Tibial nerve (tissue), 4 donors: ENCODE results near the gene SPATC1L. TPM values are rescaled to one million over a fixed set of nuclear protein-coding genes. Genes with fewer than 3 reads are reported as not detected.

Source experiments
- DNase-seq, 2 donors: peaks; one replicate each; pipeline ENCODE4 v3.0.0-alpha.2; 2019; ENCODE audit warnings: low spot score in 2 of 2
- H3K27ac ChIP-seq, 4 donors: fragments of 200-600 bp; sonication (generic) in 3 of 4; one replicate each; pipeline ENCODE4 v1.5.1; 2017 to 2019; ENCODE audit warnings: mild to moderate bottlenecking in 1 of 4
- H3K27me3 ChIP-seq, 2 donors: fragments of 200-600 bp; sonication (generic) in 1 of 2; one replicate each; pipeline versions ENCODE4 v1.5.1 to v1.6.0; 2017 to 2019
- H3K36me3 ChIP-seq, 3 donors: fragments of 200-600 bp; sonication (generic); one replicate each; pipeline ENCODE4 v1.5.1; 2018 to 2019
- H3K4me1 ChIP-seq, 4 donors: fragments of 200-600 bp; sonication (generic) in 3 of 4; one replicate each; pipeline ENCODE4 v1.5.1; 2017 to 2019
- H3K4me3 ChIP-seq, 4 donors: fragments of 200-600 bp; sonication (generic) in 3 of 4; one replicate each; pipeline ENCODE4 v1.5.1; 2017 to 2019; ENCODE audit warnings: mild to moderate bottlenecking in 1 of 4, moderate library complexity in 1 of 4
- H3K9me3 ChIP-seq, 4 donors: fragments of 200-600 bp; sonication (generic) in 3 of 4; one replicate each; pipeline ENCODE4 v1.5.1; 2017 to 2019
- EP300 ChIP-seq, 2 donors: sonication (generic); formaldehyde crosslinking; IDR thresholded peaks; one replicate each; pipeline ENCODE4 v1.6.1; 2017; ENCODE audit warnings: antibody characterized with exemption in 2 of 2, mild to moderate bottlenecking in 1 of 2
- POLR2A ChIP-seq, 2 donors: fragments of 450-650 bp; IDR thresholded peaks; one replicate each; pipeline ENCODE4 v1.6.1; 2017; ENCODE audit warnings: antibody characterized with exemption in 2 of 2, mild to moderate bottlenecking in 2 of 2, moderate library complexity in 2 of 2
- WGBS, 2 donors: methylation state at CpG; one replicate each; pipeline ENCODE4 v1.1.5; 2018; 5-methylcytosine and 5-hydroxymethylcytosine counted together
- total RNA-seq, 4 donors: library from RNA; depleted of rRNA; stranded (reverse); fragments of >200 nt; gene quantifications; one replicate each; pipeline ENCODE4 v1.1.0, GENCODE V29; 2016
- TF ChIP-seq, protein P1 (sequence below), 5 experiments: fragments of 200-600 bp in 3 of 5; fragments of 450-650 bp in 2 of 5; sonication (generic) in 3 of 5; IDR thresholded peaks; one replicate each; pipeline ENCODE4 v1.5.1; 2016 to 2019; ENCODE audit warnings: antibody characterized with exemption in 5 of 5, mild to moderate bottlenecking in 3 of 5, moderate library complexity in 2 of 5

SPATC1L gene
- total RNA-seq, 4 donors from 2014 or later, result 4.5 to 12.9 (median 8.0) TPM

DNA sequence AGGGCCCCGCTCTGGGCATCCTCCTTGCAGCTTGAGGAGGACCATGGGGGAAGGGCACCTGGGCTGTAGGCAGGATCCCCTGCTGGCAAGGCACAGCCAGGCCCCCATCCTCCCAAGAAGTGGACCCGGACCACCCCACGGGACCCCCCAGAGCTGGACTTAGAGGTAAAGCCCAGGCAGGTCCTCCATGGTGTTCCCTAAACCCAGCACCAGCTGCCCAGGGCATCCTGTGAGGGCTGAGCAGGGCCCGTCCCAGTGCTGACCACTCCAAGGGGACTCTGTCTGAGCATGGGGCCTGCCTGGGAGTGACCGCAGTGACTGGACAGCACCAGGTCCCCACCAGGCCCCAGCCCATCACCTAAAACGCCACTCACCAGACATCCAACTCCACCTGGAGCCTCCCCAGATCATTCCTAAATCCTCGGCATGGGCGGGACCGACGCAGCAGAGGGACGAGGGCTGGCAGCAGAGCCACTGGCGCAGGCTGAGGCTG, 65.1 kb downstream of the SPATC1L start:
- Histone ChIP-seq H3K27me3 (no peaks in the 10 kb centered on the region), H3K27ac (no peak overlapping the region), H3K36me3 (peaks cover 0 to 98% (median 8%) of the 10 kb centered on the region in 3 donors), H3K4me1 (peaks cover 0 to 15% (median 0%) of the 10 kb centered on the region in 4 donors), H3K9me3 (peaks cover 0 to 6% (median 0%) of the 10 kb centered on the region in 4 donors), H3K4me3 (no peak overlapping the region)
- DNase-seq, result peak in 1 of 2 donors; percentile 5
- WGBS, 2 donors, result 91 to 98% methylated on average over 11 of the region's 12 CpGs
- no peak for TF ChIP-seq POLR2A (IDR thresholded peaks at IDR 0.05)
- TF ChIP-seq, protein P1, sequence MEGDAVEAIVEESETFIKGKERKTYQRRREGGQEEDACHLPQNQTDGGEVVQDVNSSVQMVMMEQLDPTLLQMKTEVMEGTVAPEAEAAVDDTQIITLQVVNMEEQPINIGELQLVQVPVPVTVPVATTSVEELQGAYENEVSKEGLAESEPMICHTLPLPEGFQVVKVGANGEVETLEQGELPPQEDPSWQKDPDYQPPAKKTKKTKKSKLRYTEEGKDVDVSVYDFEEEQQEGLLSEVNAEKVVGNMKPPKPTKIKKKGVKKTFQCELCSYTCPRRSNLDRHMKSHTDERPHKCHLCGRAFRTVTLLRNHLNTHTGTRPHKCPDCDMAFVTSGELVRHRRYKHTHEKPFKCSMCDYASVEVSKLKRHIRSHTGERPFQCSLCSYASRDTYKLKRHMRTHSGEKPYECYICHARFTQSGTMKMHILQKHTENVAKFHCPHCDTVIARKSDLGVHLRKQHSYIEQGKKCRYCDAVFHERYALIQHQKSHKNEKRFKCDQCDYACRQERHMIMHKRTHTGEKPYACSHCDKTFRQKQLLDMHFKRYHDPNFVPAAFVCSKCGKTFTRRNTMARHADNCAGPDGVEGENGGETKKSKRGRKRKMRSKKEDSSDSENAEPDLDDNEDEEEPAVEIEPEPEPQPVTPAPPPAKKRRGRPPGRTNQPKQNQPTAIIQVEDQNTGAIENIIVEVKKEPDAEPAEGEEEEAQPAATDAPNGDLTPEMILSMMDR (IDR thresholded peaks at IDR 0.05), result no peak
- no peak for TF ChIP-seq EP300 (IDR thresholded peaks at IDR 0.05)

GRCh38 chr21:46118316-46119143, 65.7 kb downstream of the SPATC1L start:
- WGBS, 2 donors, result 92 to 93% methylated on average over 18 to 19 of the region's 27 CpGs
- Histone ChIP-seq H3K36me3 (peaks cover 4 to 99% (median 13%) of the 10 kb centered on the region in 3 donors), H3K27ac (no peak overlapping the region)

DNA sequence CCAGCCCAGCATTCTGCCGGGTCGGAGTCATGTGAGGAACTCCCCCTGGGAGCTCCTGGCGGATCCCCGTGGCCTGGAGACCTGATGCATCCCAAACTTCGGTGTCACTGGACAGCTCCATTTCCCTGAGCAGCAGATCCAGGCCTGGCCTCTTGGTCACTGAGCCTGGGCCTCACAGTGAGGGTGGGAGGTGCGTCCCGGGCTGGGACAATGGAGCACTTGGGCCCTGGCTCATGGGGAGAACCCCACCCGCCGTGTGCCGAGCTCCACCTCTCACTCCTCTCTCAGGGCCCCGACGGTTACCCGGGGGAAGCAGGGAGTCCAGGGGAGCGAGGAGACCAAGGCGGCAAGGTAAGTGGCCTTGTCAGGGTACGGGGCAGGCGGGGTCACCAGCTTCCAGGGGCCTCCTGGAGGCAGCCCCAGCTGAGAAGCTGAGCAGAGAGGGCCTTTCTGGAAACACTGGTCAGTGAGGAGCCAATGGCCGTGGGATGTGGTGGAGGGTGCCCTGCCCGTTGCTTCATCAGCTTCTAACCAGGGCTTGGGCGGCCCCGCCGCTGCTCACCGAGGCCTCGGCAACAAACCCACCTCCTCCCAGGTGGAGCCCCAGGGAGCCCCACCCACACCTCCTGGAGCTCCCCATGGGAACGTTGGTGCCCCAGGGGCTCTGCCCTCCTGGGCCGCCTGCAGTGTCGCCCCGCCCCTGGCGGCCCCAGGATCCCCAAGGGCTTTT, 66.5 kb downstream of the SPATC1L start:
- Histone ChIP-seq H3K4me1 (peaks cover 0 to 15% (median 0%) of the 10 kb centered on the region in 4 donors), H3K9me3 (peaks cover 0 to 6% (median 0%) of the 10 kb centered on the region in 4 donors), H3K27ac (peak overlapping the region in 1 of 4 donors; percentile 24), H3K27me3 (no peaks in the 10 kb centered on the region), H3K4me3 (no peak overlapping the region), H3K36me3 (peaks cover 4 to 100% (median 14%) of the 10 kb centered on the region in 3 donors)
- peak in 1 of 2 donors; percentile 11 for DNase-seq
- TF ChIP-seq EP300 (IDR thresholded peaks at IDR 0.05) (no peak), POLR2A (IDR thresholded peaks at IDR 0.05) (no peak)
- TF ChIP-seq, protein P1 (IDR thresholded peaks at IDR 0.05), result no peak
- 80 to 88% methylated on average over 14 to 25 of the region's 29 CpGs for WGBS, 2 donors

More at GRCh38 chr21:46118316-46119143, 65.7 kb downstream of the SPATC1L start:
- Histone ChIP-seq H3K4me3 (no peak overlapping the region), H3K9me3 (peaks cover 0 to 6% (median 0%) of the 10 kb centered on the region in 4 donors), H3K4me1 (peaks cover 0 to 15% (median 0%) of the 10 kb centered on the region in 4 donors), H3K27me3 (no peaks in the 10 kb centered on the region)
- TF ChIP-seq, protein P1 (IDR thresholded peaks at IDR 0.05), result no peak
- TF ChIP-seq EP300 (IDR thresholded peaks at IDR 0.05), result no peak
- TF ChIP-seq POLR2A (IDR thresholded peaks at IDR 0.05), result no peak
- DNase-seq, result peak in 1 of 2 donors; percentile 10

GRCh38 chr21:46116776-46117585, 67.3 kb downstream of the SPATC1L start:
- H3K36me3 ChIP-seq, result peaks cover 4 to 100% (median 14%) of the 10 kb centered on the region in 3 donors

More at GRCh38 chr21:46116776-46117585, 67.3 kb downstream of the SPATC1L start:
- no peak for TF ChIP-seq POLR2A (IDR thresholded peaks at IDR 0.05)
- TF ChIP-seq, protein P1 (IDR thresholded peaks at IDR 0.05), result no peak
- no peak for TF ChIP-seq EP300 (IDR thresholded peaks at IDR 0.05)
- no peak overlapping the region for H3K4me3 ChIP-seq
- DNase-seq, result peak in 1 of 2 donors; percentile 12
- peaks cover 0 to 15% (median 0%) of the 10 kb centered on the region in 4 donors for H3K4me1 ChIP-seq
- WGBS, 2 donors, result 58 to 78% methylated on average over 7 to 15 of the region's 24 CpGs
- H3K27ac ChIP-seq, result peak overlapping the region in 1 of 4 donors; percentile 24
- peaks cover 0 to 6% (median 0%) of the 10 kb centered on the region in 4 donors for H3K9me3 ChIP-seq
- no peaks in the 10 kb centered on the region for H3K27me3 ChIP-seq
